ENCODE results near the gene OPN1SW.

OPN1SW gene

GRCh38 chr7:128757203-128757602, 18.4 kb downstream of the OPN1SW start:
- no peak for DNase-seq

- DNase-seq: no peak
Measured at GRCh38 chr7:128755819-128756476, 19.6 kb downstream of the OPN1SW start.

- no peak for DNase-seq
Measured at GRCh38 chr7:128755075-128755818, 20.3 kb downstream of the OPN1SW start.

- no peak for DNase-seq
Measured at GRCh38 chr7:128752251-128752650, 23.3 kb downstream of the OPN1SW start.

GRCh38 chr7:128747327-128748079, 28.1 kb downstream of the OPN1SW start:
- no peak for DNase-seq

- DNase-seq: no peak
Measured at GRCh38 chr7:128745706-128746105, 29.9 kb downstream of the OPN1SW start.

- DNase-seq: no peak
Measured at GRCh38 chr7:128744366-128744905, 31.2 kb downstream of the OPN1SW start.

GRCh38 chr7:128743112-128743772, 32.4 kb downstream of the OPN1SW start:
- no peak for DNase-seq

- no peak for DNase-seq
Measured at GRCh38 chr7:128742206-128742605, 33.4 kb downstream of the OPN1SW start.

GRCh38 chr7:128741491-128741890, 34.1 kb downstream of the OPN1SW start:
- DNase-seq: no peak

- no peak for DNase-seq
Measured at GRCh38 chr7:128740996-128741395, 34.6 kb downstream of the OPN1SW start.

GRCh38 chr7:128739990-128740682, 35.5 kb downstream of the OPN1SW start:
- DNase-seq: no peak

- DNase-seq: peak; percentile 94
Measured at GRCh38 chr7:128739048-128739962, 36.3 kb downstream of the OPN1SW start, which contains the start of gene CALU. CALU (plus strand) TSS chr7:128739359; CDS start chr7:128748584, 9,225 bp downstream.

- DNase-seq: no peak
Measured at GRCh38 chr7:128738570-128739047, 37.0 kb downstream of the OPN1SW start.

- no peak for DNase-seq
Measured at GRCh38 chr7:128737867-128738385, 37.7 kb downstream of the OPN1SW start.

- DNase-seq: no peak
Measured at GRCh38 chr7:128737441-128737840, 38.2 kb downstream of the OPN1SW start.

- no peak for DNase-seq
Measured at GRCh38 chr7:128735436-128735835, 40.2 kb downstream of the OPN1SW start.

GRCh38 chr7:128734890-128735289, 40.7 kb downstream of the OPN1SW start:
- no peak for DNase-seq

GRCh38 chr7:128733278-128733645, 42.3 kb downstream of the OPN1SW start:
- DNase-seq: no peak

- DNase-seq: no peak
Measured at GRCh38 chr7:128732521-128733277, 42.9 kb downstream of the OPN1SW start.

All from NCI-H526 treated with DMSO at 0.1 percent for 48 hours (cell line).